Endothelial cell of umbilical vein (primary cell): ENCODE measurements around the gene WSB2. TPM values are rescaled to one million over a fixed set of nuclear protein-coding genes. Genes with fewer than 3 reads are reported as not detected.

Source experiments
- BruUV-seq: library from RNA; stranded (reverse); fragments of 400-500 nt; replicated peaks from 2 replicates; lab custom pipeline; 2021; lab: Mats Ljungman, UMichigan
- CTCF ChIA-PET: fragments of 300-600, 350-600 bp; sonication (Branson Sonifier 250); formaldehyde crosslinking; loops from one replicate; lab custom pipeline; 2021; ENCODE audit warnings: antibody characterized with exemption, inconsistent platforms; lab: Charles Lee
- POLR2A ChIA-PET: fragments of 300-600, 350-600 bp; sonication (Branson Sonifier 250); formaldehyde crosslinking; loops from one replicate; lab custom pipeline; 2021; ENCODE audit warnings: antibody characterized with exemption, inconsistent platforms; lab: Charles Lee
- DNase-seq: peaks from one replicate; pipeline ENCODE4 v3.0.0-alpha.2; 2011; ENCODE audit warnings: low read depth, low spot score
- FAIRE-seq: peaks from 2 replicates; lab custom pipeline; 2011; peaks lifted over from hg19 to GRCh38; lab: Jason Lieb, UNC
- H2AFZ ChIP-seq: 2 replicates; pipeline ENCODE4 v1.6.0; 2012; ENCODE audit warnings: low read depth, low read length, control low read depth, inconsistent platforms
- H3K27ac ChIP-seq: 2 replicates; pipeline ENCODE4 v1.5.1; 2011; ENCODE audit warnings: low read depth, mild to moderate bottlenecking, control low read depth, low read length, moderate library complexity; ENCODE audit not compliant: insufficient read depth
- H3K27me3 ChIP-seq, 2 experiments: 2 replicates each; pipeline versions ENCODE4 v1.6.0 to v1.6.1; 2011; ENCODE audit warnings: low read length in 2 of 2, mixed read lengths in 1 of 2; ENCODE audit not compliant: control insufficient read depth in 2 of 2, insufficient read depth in 2 of 2
- H3K36me3 ChIP-seq, 2 experiments: 2 replicates in 1 of 2; 3 replicates in 1 of 2; pipeline ENCODE4 v1.5.1; 2011; ENCODE audit warnings: low read length in 2 of 2, mild to moderate bottlenecking in 1 of 2, moderate library complexity in 1 of 2; ENCODE audit not compliant: control insufficient read depth in 2 of 2, insufficient read depth in 2 of 2; ENCODE audit errors: extremely low read depth in 1 of 2
- H3K4me1 ChIP-seq: 3 replicates; pipeline ENCODE4 v1.5.1; 2011; ENCODE audit warnings: mild to moderate bottlenecking, low read length; ENCODE audit not compliant: control insufficient read depth, insufficient read depth; ENCODE audit errors: extremely low read depth
- H3K4me2 ChIP-seq: 2 replicates; pipeline ENCODE4 v1.6.1; 2011; ENCODE audit warnings: low read length, control low read depth, mixed read lengths; ENCODE audit not compliant: insufficient read depth
- H3K4me3 ChIP-seq, 3 experiments: fragments of 200-600 bp in 1 of 3; sonication (generic), shearing (Covaris generic) in 1 of 3; replicated peaks in 1 of 3; 2 replicates each; pipeline ENCODE4 v1.5.1; 2011 to 2016; ENCODE audit warnings: control low read depth in 3 of 3, low read length in 3 of 3, mild to moderate bottlenecking in 2 of 3, inconsistent platforms in 1 of 3, low read depth in 1 of 3, moderate library complexity in 1 of 3; ENCODE audit not compliant: insufficient read depth in 1 of 3
- H3K79me2 ChIP-seq: 2 replicates; pipeline ENCODE4 v1.6.0; 2012; ENCODE audit warnings: low read length, inconsistent platforms; ENCODE audit not compliant: control insufficient read depth, insufficient read depth
- H3K9ac ChIP-seq: replicated peaks from 2 replicates; pipeline ENCODE3; 2011; ENCODE audit warnings: low read length, control low read depth; ENCODE audit not compliant: insufficient read depth; ENCODE audit errors: extremely low read depth
- H3K9me1 ChIP-seq: replicated peaks from 3 replicates; pipeline ENCODE4 v1.6.0; 2011; ENCODE audit warnings: mild to moderate bottlenecking, low read length; ENCODE audit not compliant: control insufficient read depth, insufficient read depth; ENCODE audit errors: extremely low read depth
- H3K9me3 ChIP-seq: replicated peaks from 2 replicates; pipeline ENCODE4 v1.5.1; 2012; ENCODE audit warnings: low read length, inconsistent platforms; ENCODE audit not compliant: control insufficient read depth, insufficient read depth
- H4K20me1 ChIP-seq: replicated peaks from 2 replicates; pipeline ENCODE3; 2011; ENCODE audit warnings: mild to moderate bottlenecking, low read length; ENCODE audit not compliant: control insufficient read depth, insufficient read depth; ENCODE audit errors: extremely low read depth
- EZH2 ChIP-seq: IDR thresholded peaks from 2 replicates; pipeline ENCODE4 v1.6.1; 2012; ENCODE audit warnings: borderline replicate concordance, low read depth, mild to moderate bottlenecking, moderate library complexity, low read length, inconsistent platforms; ENCODE audit not compliant: severe bottlenecking
- FOS ChIP-seq: IDR thresholded peaks from 2 replicates; pipeline ENCODE4 v1.6.1; 2011; ENCODE audit warnings: mild to moderate bottlenecking, low read length, moderate library complexity, borderline replicate concordance; ENCODE audit not compliant: insufficient read depth
- GATA2 ChIP-seq: IDR thresholded peaks from 2 replicates; pipeline ENCODE4 v1.7.0; 2011; ENCODE audit warnings: low read depth, mild to moderate bottlenecking, moderate library complexity, mixed read lengths, low read length; ENCODE audit not compliant: insufficient read length, insufficient read depth
- JUN ChIP-seq: IDR thresholded peaks from 2 replicates; pipeline ENCODE4 v1.6.1; 2011; ENCODE audit warnings: borderline replicate concordance, low read depth; ENCODE audit not compliant: insufficient read length, insufficient read depth
- MYC ChIP-seq: IDR thresholded peaks from one replicate; pipeline ENCODE4 v1.6.1; 2011; ENCODE audit warnings: mild to moderate bottlenecking, low read depth, low read length
- POLR2A ChIP-seq: IDR thresholded peaks from 2 replicates; pipeline ENCODE4 v1.6.1; 2012; ENCODE audit warnings: low read depth, mild to moderate bottlenecking, control low read depth, low read length
- POLR2AphosphoS5 ChIP-seq: IDR thresholded peaks from 2 replicates; pipeline ENCODE4 v1.6.1; 2012; ENCODE audit warnings: low read depth, mild to moderate bottlenecking, control low read depth, low read length, moderate library complexity; ENCODE audit not compliant: insufficient read depth
- dilution Hi-C: fragments of 300-500 bp; cut with MboI; formaldehyde crosslinking; loops from one replicate; pipeline ENCODE4 v1.15.0; 2019; ENCODE audit warnings: low sequenced_read_pairs; ENCODE audit not compliant: extremely low pct_ligation_motif_present
- intact Hi-C: fragments of 100-400 bp; cut with micrococcal nuclease; formaldehyde crosslinking; loops from one replicate; pipeline ENCODE4 v1.10.0; 2022
- polyA plus RNA-seq, 4 experiments: library from polyadenylated mRNA; depleted of rRNA in 3 of 4; stranded (reverse) in 3 of 4; unstranded in 1 of 4; fragments of >200 nt; gene quantifications; 2 replicates each; pipeline versions ENCODE4 v1.2.1 to v1.2.3, GENCODE V29; 2011 to 2012; ENCODE audit warnings: missing spikeins in 1 of 4
- total RNA-seq: library from RNA; stranded (reverse); gene quantifications from 2 replicates; pipeline ENCODE4 v1.2.3, GENCODE V29; 2021
- TF ChIP-seq, protein P1 (sequence below), 2 donors: IDR thresholded peaks; 1 replicate in 1 of 2; 2 replicates in 1 of 2; pipeline ENCODE4 v1.5.1; 2011; ENCODE audit warnings: low read length in 2 of 2, mild to moderate bottlenecking in 2 of 2, moderate library complexity in 2 of 2, control low read depth in 1 of 2, inconsistent platforms in 1 of 2, low read depth in 1 of 2; ENCODE audit not compliant: insufficient read depth in 1 of 2; ENCODE audit errors: extremely low read depth in 1 of 2
- TF ChIP-seq, protein P2 (sequence below): IDR thresholded peaks from 2 replicates; pipeline ENCODE4 v1.6.1; 2011; ENCODE audit not compliant: insufficient read depth, insufficient read length

WSB2 gene
- total and polyA plus RNA-seq, 2 donors (not counting 3 experiments of a cell fraction or from before 2014, with no cell fraction given): 73.6 to 107 TPM

DNA sequence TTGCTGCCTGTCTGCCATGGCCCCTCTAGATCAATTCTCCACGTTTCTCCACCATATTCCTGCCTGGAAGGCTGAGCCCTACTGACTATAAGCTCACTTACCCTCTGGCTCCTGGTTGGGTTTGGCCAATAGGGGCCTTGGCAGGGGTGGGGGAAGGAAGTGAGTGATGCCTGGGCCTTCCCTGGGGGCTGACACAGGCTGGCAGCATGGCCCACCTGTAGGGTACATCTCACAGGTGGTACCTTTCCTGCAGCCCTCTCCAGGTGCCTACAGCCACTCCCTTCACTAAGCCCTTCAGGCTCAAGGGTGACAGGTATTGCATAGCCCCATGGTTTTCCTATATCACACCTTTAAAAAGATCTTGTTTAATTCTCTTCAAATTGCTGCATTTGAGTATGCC is 40.9 kb downstream of the WSB2 start:
- H3K27ac ChIP-seq: no peak overlapping the region
- FAIRE-seq: no peak
- peaks cover 15% of the 10 kb centered on the region for H3K79me2 ChIP-seq
- dilution Hi-C loops (no loop called here), intact Hi-C loops (no loop called here)
- H3K4me2 ChIP-seq: no peak overlapping the region
- no peaks in the 10 kb centered on the region for H3K9me3 ChIP-seq
- H2AFZ ChIP-seq: no peak overlapping the region
- peaks cover 9% of the 10 kb centered on the region for H3K4me1 ChIP-seq
- H3K36me3 ChIP-seq: peaks cover 7% of the 10 kb centered on the region in 2 experiments
- no peaks in the 10 kb centered on the region for H3K27me3 ChIP-seq
- BruUV-seq: no TSS peak
- ChIA-PET CTCF (no interaction called here), POLR2A (no interaction called here)
- no peak for DNase-seq
- no peak overlapping the region for H3K4me3 ChIP-seq
- H4K20me1 ChIP-seq: no peaks in the 10 kb centered on the region
- H3K9ac ChIP-seq: no peak overlapping the region
- no peaks in the 10 kb centered on the region for H3K9me1 ChIP-seq
- TF ChIP-seq GATA2: no peak
- TF ChIP-seq, protein P1, sequence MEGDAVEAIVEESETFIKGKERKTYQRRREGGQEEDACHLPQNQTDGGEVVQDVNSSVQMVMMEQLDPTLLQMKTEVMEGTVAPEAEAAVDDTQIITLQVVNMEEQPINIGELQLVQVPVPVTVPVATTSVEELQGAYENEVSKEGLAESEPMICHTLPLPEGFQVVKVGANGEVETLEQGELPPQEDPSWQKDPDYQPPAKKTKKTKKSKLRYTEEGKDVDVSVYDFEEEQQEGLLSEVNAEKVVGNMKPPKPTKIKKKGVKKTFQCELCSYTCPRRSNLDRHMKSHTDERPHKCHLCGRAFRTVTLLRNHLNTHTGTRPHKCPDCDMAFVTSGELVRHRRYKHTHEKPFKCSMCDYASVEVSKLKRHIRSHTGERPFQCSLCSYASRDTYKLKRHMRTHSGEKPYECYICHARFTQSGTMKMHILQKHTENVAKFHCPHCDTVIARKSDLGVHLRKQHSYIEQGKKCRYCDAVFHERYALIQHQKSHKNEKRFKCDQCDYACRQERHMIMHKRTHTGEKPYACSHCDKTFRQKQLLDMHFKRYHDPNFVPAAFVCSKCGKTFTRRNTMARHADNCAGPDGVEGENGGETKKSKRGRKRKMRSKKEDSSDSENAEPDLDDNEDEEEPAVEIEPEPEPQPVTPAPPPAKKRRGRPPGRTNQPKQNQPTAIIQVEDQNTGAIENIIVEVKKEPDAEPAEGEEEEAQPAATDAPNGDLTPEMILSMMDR (IDR thresholded peaks at IDR 0.05; ENCODE audit: extremely low read depth in 1 of 2, insufficient read depth in 1 of 2, low read depth in 1 of 2, low read length in 2 of 2): no peak
- TF ChIP-seq POLR2A: no peak
- TF ChIP-seq POLR2AphosphoS5: no peak
- TF ChIP-seq, protein P2, sequence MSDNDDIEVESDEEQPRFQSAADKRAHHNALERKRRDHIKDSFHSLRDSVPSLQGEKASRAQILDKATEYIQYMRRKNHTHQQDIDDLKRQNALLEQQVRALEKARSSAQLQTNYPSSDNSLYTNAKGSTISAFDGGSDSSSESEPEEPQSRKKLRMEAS: no peak
- no peak for TF ChIP-seq FOS
- TF ChIP-seq EZH2: no peak
- TF ChIP-seq MYC: no peak
- TF ChIP-seq JUN: no peak
